Esophagus muscularis mucosa (tissue), 4 donors: Measurements from ENCODE around the gene KIF19. TPM values are rescaled to one million over a fixed set of nuclear protein-coding genes. Genes with fewer than 3 reads are reported as not detected.
"Not testable (repeated sequence)": the region's sequence is repeated elsewhere in the genome, so short reads cannot be mapped to it uniquely, and the experiment has no call there.

ENCODE experiments used
- DNase-seq: peaks from one replicate; pipeline ENCODE4 v3.0.0-alpha.2; 2017; ENCODE audit errors: extremely low spot score
- H3K27ac ChIP-seq, 4 donors: fragments of 200-600 bp; sonication (generic); replicated peaks in 1 of 4; 1 replicate in 3 of 4; 2 replicates in 1 of 4; pipeline ENCODE4 v1.5.1; 2016 to 2019; ENCODE audit warnings: mild to moderate bottlenecking in 1 of 4
- H3K27me3 ChIP-seq, 4 donors: fragments of 200-600 bp; sonication (generic); one replicate each; pipeline versions ENCODE4 v1.5.1 to v1.6.0; 2016 to 2019
- H3K36me3 ChIP-seq, 4 donors: fragments of 200-600 bp; sonication (generic); one replicate each; pipeline ENCODE4 v1.5.1; 2016 to 2019
- H3K4me1 ChIP-seq, 4 donors: fragments of 200-600 bp; sonication (generic); one replicate each; pipeline ENCODE4 v1.5.1; 2016 to 2019
- H3K4me3 ChIP-seq, 4 donors: fragments of 200-600 bp; sonication (generic); 1 replicate in 2 of 4; 2 replicates in 2 of 4; pipeline ENCODE4 v1.5.1; 2016 to 2019; ENCODE audit warnings: mild to moderate bottlenecking in 4 of 4, moderate library complexity in 1 of 4
- H3K9me3 ChIP-seq, 4 donors: fragments of 200-600 bp; sonication (generic); 1 replicate in 3 of 4; 2 replicates in 1 of 4; pipeline ENCODE4 v1.5.1; 2016 to 2019
- EP300 ChIP-seq: sonication (generic); formaldehyde crosslinking; IDR thresholded peaks from one replicate; pipeline ENCODE4 v1.6.1; 2017; ENCODE audit warnings: antibody characterized with exemption
- POLR2A ChIP-seq: fragments of 450-650 bp; IDR thresholded peaks from one replicate; pipeline ENCODE4 v1.6.1; 2017; ENCODE audit warnings: antibody characterized with exemption, moderate library complexity, mild to moderate bottlenecking, low read depth
- POLR2AphosphoS5 ChIP-seq, 2 donors: sonication (generic); formaldehyde crosslinking; IDR thresholded peaks; one replicate each; pipeline ENCODE4 v1.6.1; 2017; ENCODE audit warnings: antibody characterized with exemption in 2 of 2
- WGBS: methylation state at CpG from one replicate; pipeline ENCODE4 v1.1.5; 2018; 5-methylcytosine and 5-hydroxymethylcytosine counted together
- intact Hi-C: fragments of 100-400 bp; cut with DNase I; formaldehyde crosslinking; loops from one replicate; pipeline ENCODE4 v1.15.1; 2023
- total RNA-seq, 4 donors: library from RNA; depleted of rRNA; stranded (reverse); fragments of >200 nt; gene quantifications; one replicate each; pipeline versions ENCODE4 v1.1.0 to v1.2.1, GENCODE V29; 2016
- TF ChIP-seq, protein P1 (sequence below), 3 experiments: fragments of 200-600 bp in 2 of 3; fragments of 450-650 bp in 1 of 3; sonication (generic) in 2 of 3; IDR thresholded peaks; one replicate each; pipeline ENCODE4 v1.5.1; 2017 to 2019; ENCODE audit warnings: antibody characterized with exemption in 3 of 3, mild to moderate bottlenecking in 2 of 3, moderate library complexity in 1 of 3

KIF19 gene
- total RNA-seq, 4 donors from 2014 or later, result under 0.01 to 3.8 (median 1.3) TPM

DNA sequence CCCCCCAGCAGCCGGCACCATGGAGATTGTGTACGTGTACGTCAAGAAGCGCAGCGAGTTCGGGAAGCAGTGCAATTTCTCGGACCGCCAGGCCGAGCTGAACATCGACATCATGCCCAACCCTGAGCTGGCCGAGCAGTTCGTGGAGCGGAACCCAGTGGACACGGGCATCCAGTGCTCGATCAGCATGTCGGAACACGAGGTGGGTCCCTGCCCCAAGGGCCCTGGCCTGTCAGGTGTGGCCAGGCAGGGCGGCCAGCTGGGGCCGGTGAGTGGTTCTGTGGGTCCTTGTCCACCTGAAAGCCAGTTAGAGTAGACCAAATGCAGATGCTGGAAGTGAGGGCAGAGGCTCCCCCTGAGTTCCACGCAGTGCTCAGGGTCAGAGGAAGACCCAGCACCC, 44.2 kb upstream of the KIF19 start:
- Histone ChIP-seq H3K4me1 (peaks cover 0 to 12% (median 7%) of the 10 kb centered on the region in 4 donors), H3K27me3 (peaks cover 0 to 43% (median 0%) of the 10 kb centered on the region in 4 donors), H3K27ac (no peak overlapping the region), H3K9me3 (no peaks in the 10 kb centered on the region), H3K36me3 (no peaks in the 10 kb centered on the region), H3K4me3 (no peak overlapping the region)
- TF ChIP-seq EP300 (no peak), POLR2A (no peak), POLR2AphosphoS5 (IDR thresholded peaks at IDR 0.05) (no peak)
- TF ChIP-seq, protein P1, sequence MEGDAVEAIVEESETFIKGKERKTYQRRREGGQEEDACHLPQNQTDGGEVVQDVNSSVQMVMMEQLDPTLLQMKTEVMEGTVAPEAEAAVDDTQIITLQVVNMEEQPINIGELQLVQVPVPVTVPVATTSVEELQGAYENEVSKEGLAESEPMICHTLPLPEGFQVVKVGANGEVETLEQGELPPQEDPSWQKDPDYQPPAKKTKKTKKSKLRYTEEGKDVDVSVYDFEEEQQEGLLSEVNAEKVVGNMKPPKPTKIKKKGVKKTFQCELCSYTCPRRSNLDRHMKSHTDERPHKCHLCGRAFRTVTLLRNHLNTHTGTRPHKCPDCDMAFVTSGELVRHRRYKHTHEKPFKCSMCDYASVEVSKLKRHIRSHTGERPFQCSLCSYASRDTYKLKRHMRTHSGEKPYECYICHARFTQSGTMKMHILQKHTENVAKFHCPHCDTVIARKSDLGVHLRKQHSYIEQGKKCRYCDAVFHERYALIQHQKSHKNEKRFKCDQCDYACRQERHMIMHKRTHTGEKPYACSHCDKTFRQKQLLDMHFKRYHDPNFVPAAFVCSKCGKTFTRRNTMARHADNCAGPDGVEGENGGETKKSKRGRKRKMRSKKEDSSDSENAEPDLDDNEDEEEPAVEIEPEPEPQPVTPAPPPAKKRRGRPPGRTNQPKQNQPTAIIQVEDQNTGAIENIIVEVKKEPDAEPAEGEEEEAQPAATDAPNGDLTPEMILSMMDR (IDR thresholded peaks at IDR 0.05), result no peak
- no peak for DNase-seq
- WGBS, result 94% methylated on average over 18 of the region's 20 CpGs
- intact Hi-C loops, result no loop called here

DNA sequence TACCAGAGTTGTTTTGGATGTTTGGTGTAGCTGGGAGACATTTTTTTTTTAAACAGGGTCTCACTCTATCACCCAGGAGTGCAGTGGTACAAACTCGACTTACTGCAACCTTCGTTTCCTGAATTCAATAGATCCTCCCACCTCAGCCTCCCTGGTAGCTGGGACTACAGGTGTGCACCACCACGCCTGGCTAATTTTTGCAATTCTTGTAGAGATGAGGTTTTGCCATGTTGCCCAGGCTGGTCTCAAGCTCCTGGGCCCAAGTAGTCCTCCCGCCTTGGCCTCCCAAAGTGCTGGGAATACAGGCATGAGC, 43.8 kb upstream of the KIF19 start:
- H3K9me3 ChIP-seq, intact Hi-C loops, H3K4me3 ChIP-seq, H3K27ac ChIP-seq, H3K4me1 ChIP-seq, DNase-seq, H3K36me3 ChIP-seq: not testable (repeated sequence)
- H3K27me3 ChIP-seq, result peaks cover 0 to 43% (median 0%) of the 10 kb centered on the region in 4 donors
- WGBS, result 83% methylated on average over 4 of the region's 4 CpGs

DNA sequence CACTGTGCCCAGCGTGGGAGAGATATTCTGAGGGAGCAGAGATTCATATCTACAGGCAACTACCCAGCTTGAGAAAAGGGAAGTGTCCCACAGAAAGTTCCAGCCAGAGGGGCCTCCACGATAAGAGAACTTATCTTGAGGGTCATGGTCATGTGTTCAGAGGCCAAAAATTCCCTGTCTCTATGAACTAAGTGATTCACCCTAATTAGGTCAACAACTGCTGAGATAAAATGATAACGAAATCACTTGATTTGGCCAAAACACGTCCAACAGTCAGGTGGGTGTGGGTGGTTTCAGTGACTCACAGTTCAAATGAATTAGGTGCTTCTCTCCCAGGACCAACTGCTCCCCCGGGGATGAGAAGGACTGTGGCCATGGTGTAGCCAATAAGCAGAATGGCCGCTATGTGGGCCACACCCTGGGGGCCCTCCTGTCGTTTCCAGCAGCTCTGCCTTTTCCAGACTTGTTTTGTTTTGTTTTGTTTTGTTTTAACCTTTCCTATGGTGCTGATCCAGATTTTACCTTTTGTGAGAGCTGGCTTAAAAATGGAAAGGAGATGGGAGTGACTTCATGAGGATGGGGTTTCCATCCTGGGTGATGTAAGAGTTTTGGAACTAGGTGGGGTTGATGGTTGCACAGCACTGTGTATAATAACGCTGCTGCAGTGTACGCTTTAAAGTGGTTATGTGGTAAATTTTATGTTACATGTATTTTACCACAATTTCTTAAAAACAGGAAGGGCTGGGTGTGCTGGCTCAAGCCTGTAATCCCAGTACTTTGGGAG, 43.2 kb upstream of the KIF19 start:
- 74% methylated on average over 9 of the region's 9 CpGs for WGBS
- Histone ChIP-seq H3K36me3 (no peaks in the 10 kb centered on the region), H3K4me3 (no peak overlapping the region), H3K27ac (no peak overlapping the region), H3K27me3 (peaks cover 0 to 38% (median 0%) of the 10 kb centered on the region in 4 donors), H3K9me3 (no peaks in the 10 kb centered on the region), H3K4me1 (peaks cover 0 to 8% (median 3%) of the 10 kb centered on the region in 4 donors)
- intact Hi-C loops, result no loop called here
- TF ChIP-seq EP300, result no peak
- DNase-seq, result no peak

DNA sequence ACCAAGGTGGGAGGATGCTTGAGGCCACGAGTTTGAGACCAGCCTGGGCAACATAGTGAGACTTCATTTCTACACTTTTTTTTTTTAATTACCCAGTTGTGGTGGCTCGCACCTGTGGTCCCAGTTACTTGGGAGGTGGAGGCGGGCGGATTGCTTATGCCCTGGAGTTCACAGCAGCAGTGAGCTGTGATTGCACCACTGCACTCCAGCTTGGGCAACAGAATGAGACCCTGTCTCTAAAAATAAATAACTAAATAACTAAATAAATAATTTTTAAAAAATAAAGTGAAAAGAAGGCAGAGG, 42.7 kb upstream of the KIF19 start:
- peaks cover 0 to 8% (median 3%) of the 10 kb centered on the region in 4 donors for H3K4me1 ChIP-seq
- H3K27me3 ChIP-seq, result peaks cover 0 to 36% (median 0%) of the 10 kb centered on the region in 4 donors
- H3K36me3 ChIP-seq, result no peaks in the 10 kb centered on the region
- intact Hi-C loops, result no loop called here
- no peak overlapping the region for H3K4me3 ChIP-seq
- H3K9me3 ChIP-seq, result no peaks in the 10 kb centered on the region
- H3K27ac ChIP-seq, result no peak overlapping the region
- TF ChIP-seq, protein P1 (IDR thresholded peaks at IDR 0.05), result no peak
- TF ChIP-seq POLR2A, result no peak
- TF ChIP-seq EP300, result no peak
- TF ChIP-seq POLR2AphosphoS5 (IDR thresholded peaks at IDR 0.05), result no peak
- DNase-seq, result no peak
- 83% methylated on average over 4 of the region's 4 CpGs for WGBS

DNA sequence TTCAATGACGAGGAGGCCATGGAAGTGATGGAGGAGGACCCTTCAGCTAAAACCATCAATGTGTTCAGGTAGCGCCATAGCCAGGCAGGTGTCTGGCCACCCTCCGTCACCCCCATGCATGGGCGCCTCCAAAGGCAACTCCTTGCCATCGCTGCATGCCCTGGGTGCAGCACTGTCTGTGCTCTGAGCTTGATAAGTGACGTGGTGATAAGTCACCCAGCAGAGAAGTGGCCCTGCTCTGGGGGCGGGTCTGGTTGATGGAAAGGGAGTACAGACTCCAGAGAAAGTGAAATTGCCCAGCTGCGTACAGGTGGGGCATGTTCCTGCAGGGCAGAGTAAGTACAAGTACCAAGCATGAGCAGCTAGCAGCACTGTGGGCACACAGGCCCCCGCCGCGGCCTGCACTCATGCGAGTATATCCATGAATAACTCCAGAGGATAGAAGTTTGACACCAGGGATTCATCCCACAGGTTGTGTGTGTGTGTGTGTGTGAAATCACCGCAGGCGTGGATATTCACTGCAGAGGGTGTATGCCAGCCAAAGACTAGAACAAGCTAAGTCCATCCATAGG, 38.9 kb upstream of the KIF19 start:
- no peak for DNase-seq
- H3K9me3 ChIP-seq, result no peaks in the 10 kb centered on the region
- H3K36me3 ChIP-seq, result no peaks in the 10 kb centered on the region
- intact Hi-C loops, result no loop called here
- WGBS, result 87% methylated on average over 10 of the region's 14 CpGs
- H3K4me3 ChIP-seq, result no peak overlapping the region
- no peak overlapping the region for H3K27ac ChIP-seq
- peaks cover 0 to 32% (median 0%) of the 10 kb centered on the region in 4 donors for H3K27me3 ChIP-seq
- peaks cover 0 to 8% (median 3%) of the 10 kb centered on the region in 4 donors for H3K4me1 ChIP-seq
- TF ChIP-seq EP300, result no peak

DNA sequence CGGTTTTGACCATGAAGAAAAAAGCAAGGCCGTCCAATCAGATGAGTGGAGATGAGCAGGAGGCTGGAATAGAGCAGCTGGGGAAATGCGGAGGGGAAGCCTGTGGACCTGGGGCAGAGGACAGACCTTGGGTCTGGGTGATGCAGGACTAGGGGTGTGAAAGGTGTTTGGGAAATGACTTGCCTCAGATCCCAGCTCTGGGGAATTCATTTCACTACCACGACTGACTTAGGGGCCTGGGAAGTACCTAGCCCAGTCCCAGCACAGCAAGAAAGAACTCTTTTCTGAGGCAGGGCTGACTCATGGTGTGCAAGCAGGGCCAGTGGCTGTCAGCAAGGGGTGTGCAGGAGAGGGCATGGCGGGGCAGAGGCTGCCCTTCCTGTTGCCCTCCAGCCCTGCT, 37.2 kb upstream of the KIF19 start:
- Histone ChIP-seq H3K9me3 (no peaks in the 10 kb centered on the region), H3K4me1 (peaks cover 0 to 8% (median 3%) of the 10 kb centered on the region in 4 donors), H3K27me3 (peaks cover 0 to 16% (median 0%) of the 10 kb centered on the region in 4 donors), H3K36me3 (no peaks in the 10 kb centered on the region), H3K4me3 (no peak overlapping the region), H3K27ac (no peak overlapping the region)
- WGBS, result 70% methylated on average over 4 of the region's 5 CpGs
- DNase-seq, result no peak
- TF ChIP-seq POLR2A (no peak), POLR2AphosphoS5 (IDR thresholded peaks at IDR 0.05) (no peak), EP300 (no peak)
- TF ChIP-seq, protein P1 (IDR thresholded peaks at IDR 0.05), result no peak
- intact Hi-C loops, result no loop called here
